Keratinocyte (primary cell): ENCODE results near the gene NPAS3.

ENCODE experiments used
- EZH2 ChIP-seq: IDR thresholded peaks from one replicate; pipeline ENCODE4 v1.6.1; 2012; ENCODE audit warnings: inconsistent platforms, mild to moderate bottlenecking, low read length, moderate library complexity
- TF ChIP-seq, protein P1 (sequence below), 3 experiments: IDR thresholded peaks in 1 of 3; conservative IDR thresholded peaks in 1 of 3; optimal IDR thresholded peaks in 1 of 3; 2 replicates in 2 of 3; 3 replicates in 1 of 3; pipeline versions ENCODE3 to v1.5.1; 2011; ENCODE audit warnings: low read length in 3 of 3, mild to moderate bottlenecking in 3 of 3, moderate library complexity in 2 of 3, control low read depth in 1 of 3, inconsistent platforms in 1 of 3; ENCODE audit not compliant: insufficient read depth in 2 of 3; ENCODE audit errors: extremely low read depth in 1 of 3

DNA sequence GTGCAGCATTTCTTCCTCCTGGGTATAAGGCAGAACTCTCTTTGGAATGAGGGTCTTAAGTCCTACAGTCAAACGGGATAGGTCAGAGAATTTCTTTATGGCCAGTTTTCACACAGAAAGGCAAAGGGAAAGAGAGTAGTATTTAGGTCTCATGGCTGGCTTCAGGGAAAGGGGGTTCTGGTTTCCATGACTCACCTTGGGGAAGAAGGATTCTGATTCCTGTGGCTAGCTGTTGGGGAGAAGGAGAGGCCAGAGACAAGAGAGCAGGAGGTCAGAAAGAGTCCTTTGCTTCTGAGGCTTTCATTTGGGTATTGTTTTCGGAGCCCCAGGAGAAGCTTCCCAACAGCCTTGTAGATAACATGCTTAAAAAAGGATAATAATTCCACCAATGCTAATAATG, 332.5 kb downstream of the NPAS3 start:
- TF ChIP-seq, protein P1, sequence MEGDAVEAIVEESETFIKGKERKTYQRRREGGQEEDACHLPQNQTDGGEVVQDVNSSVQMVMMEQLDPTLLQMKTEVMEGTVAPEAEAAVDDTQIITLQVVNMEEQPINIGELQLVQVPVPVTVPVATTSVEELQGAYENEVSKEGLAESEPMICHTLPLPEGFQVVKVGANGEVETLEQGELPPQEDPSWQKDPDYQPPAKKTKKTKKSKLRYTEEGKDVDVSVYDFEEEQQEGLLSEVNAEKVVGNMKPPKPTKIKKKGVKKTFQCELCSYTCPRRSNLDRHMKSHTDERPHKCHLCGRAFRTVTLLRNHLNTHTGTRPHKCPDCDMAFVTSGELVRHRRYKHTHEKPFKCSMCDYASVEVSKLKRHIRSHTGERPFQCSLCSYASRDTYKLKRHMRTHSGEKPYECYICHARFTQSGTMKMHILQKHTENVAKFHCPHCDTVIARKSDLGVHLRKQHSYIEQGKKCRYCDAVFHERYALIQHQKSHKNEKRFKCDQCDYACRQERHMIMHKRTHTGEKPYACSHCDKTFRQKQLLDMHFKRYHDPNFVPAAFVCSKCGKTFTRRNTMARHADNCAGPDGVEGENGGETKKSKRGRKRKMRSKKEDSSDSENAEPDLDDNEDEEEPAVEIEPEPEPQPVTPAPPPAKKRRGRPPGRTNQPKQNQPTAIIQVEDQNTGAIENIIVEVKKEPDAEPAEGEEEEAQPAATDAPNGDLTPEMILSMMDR (optimal IDR thresholded peaks at IDR 0.05 in 1 of 3, IDR thresholded peaks at IDR 0.05 in 1 of 3, conservative IDR thresholded peaks at IDR 0.05 in 1 of 3; ENCODE audit: extremely low read depth in 1 of 3, insufficient read depth in 2 of 3, low read length in 3 of 3) = no peak
- TF ChIP-seq EZH2 = no peak
